Forelimb muscle (tissue), 1 donor: Measurements from ENCODE around the gene PLEKHA1. TPM values are rescaled to one million over a fixed set of nuclear protein-coding genes. Genes with fewer than 3 reads are reported as not detected.

Experiments
- DNase-seq: peaks from one replicate; pipeline ENCODE4 v3.0.0-alpha.2; 2013; ENCODE audit warnings: low read depth
- polyA plus RNA-seq: library from polyadenylated mRNA; unstranded; fragments of 120-200 nt; gene quantifications from one replicate; pipeline ENCODE4 v1.2.1, GENCODE V29; 2013; ENCODE audit not compliant: insufficient read length

Gene PLEKHA1
- polyA plus RNA-seq, 1 donor, result 32.3 TPM

- DNase-seq, result no peak
These were observed 86.4 kb downstream of the PLEKHA1 start for GRCh38 chr10:122460891-122461293.

- no peak for DNase-seq
These were observed 86.8 kb downstream of the PLEKHA1 start, which contains the start of gene HTRA1 for GRCh38 chr10:122461367-122461728. TSS of gene HTRA1 (plus strand) at chr10:122461553. CDS start at chr10:122461653, 100 bp downstream.

GRCh38 chr10:122461729-122462532 is 87.4 kb downstream of the PLEKHA1 start:
- no peak for DNase-seq

- DNase-seq, result no peak
These were observed 88.3 kb downstream of the PLEKHA1 start for GRCh38 chr10:122462533-122463465.

GRCh38 chr10:122463466-122464249 is 89.2 kb downstream of the PLEKHA1 start:
- no peak for DNase-seq

- no peak for DNase-seq
These were observed 89.7 kb downstream of the PLEKHA1 start for GRCh38 chr10:122464250-122464510.

- DNase-seq, result no peak
These were observed 90.1 kb downstream of the PLEKHA1 start for GRCh38 chr10:122464586-122464985.

GRCh38 chr10:122465401-122466040 is 91.0 kb downstream of the PLEKHA1 start:
- DNase-seq, result no peak

GRCh38 chr10:122466951-122467381 is 92.5 kb downstream of the PLEKHA1 start:
- no peak for DNase-seq

- no peak for DNase-seq
These were observed 93.2 kb downstream of the PLEKHA1 start for GRCh38 chr10:122467701-122468100.

GRCh38 chr10:122468307-122468925 is 93.9 kb downstream of the PLEKHA1 start:
- no peak for DNase-seq

- DNase-seq, result no peak
These were observed 94.6 kb downstream of the PLEKHA1 start for GRCh38 chr10:122468926-122469781.

GRCh38 chr10:122469848-122470247 is 95.3 kb downstream of the PLEKHA1 start:
- no peak for DNase-seq

- no peak for DNase-seq
These were observed 97.1 kb downstream of the PLEKHA1 start for GRCh38 chr10:122471531-122472177.

GRCh38 chr10:122473116-122473515 is 98.6 kb downstream of the PLEKHA1 start:
- no peak for DNase-seq

- no peak for DNase-seq
These were observed 99.8 kb downstream of the PLEKHA1 start for GRCh38 chr10:122474131-122474818.

GRCh38 chr10:122475100-122475499 is 100.6 kb downstream of the PLEKHA1 start:
- DNase-seq, result no peak

GRCh38 chr10:122475591-122476332 is 101.3 kb downstream of the PLEKHA1 start:
- no peak for DNase-seq
